Mesodermal cell (in vitro differentiated cells): ENCODE measurements around the gene BLCAP.

ENCODE experiments used
- H3K27ac ChIP-seq: 2 replicates; pipeline ENCODE4 v1.7.0; 2013; ENCODE audit warnings: mild to moderate bottlenecking, low read depth, low read length, moderate library complexity; ENCODE audit not compliant: severe bottlenecking
- H3K36me3 ChIP-seq: 2 replicates; pipeline ENCODE4 v1.7.1; 2013; ENCODE audit warnings: mild to moderate bottlenecking, low read length, moderate library complexity; ENCODE audit not compliant: control insufficient read depth, insufficient read depth
- H3K4me1 ChIP-seq: one replicate; pipeline ENCODE4 v1.7.1; 2013; ENCODE audit warnings: mild to moderate bottlenecking, low read length; ENCODE audit not compliant: insufficient read depth, control insufficient read depth, poor library complexity, severe bottlenecking
- H3K4me3 ChIP-seq: 2 replicates; pipeline ENCODE4 v1.7.0; 2013; ENCODE audit warnings: low read length, control low read depth, mild to moderate bottlenecking; ENCODE audit not compliant: insufficient read depth, poor library complexity, severe bottlenecking; ENCODE audit errors: extremely low read depth
- H3K9me3 ChIP-seq: 2 replicates; pipeline ENCODE4 v1.7.1; 2013; ENCODE audit warnings: mild to moderate bottlenecking, low read length, moderate library complexity; ENCODE audit not compliant: control insufficient read depth
- WGBS, 2 experiments: methylation state at CpG; one replicate each; pipeline ENCODE4 v1.1.5; 2013; ENCODE audit warnings: missing lambda C conversion rate in 2 of 2; ENCODE audit not compliant: insufficient coverage in 2 of 2; 5-methylcytosine and 5-hydroxymethylcytosine counted together

Gene BLCAP

DNA sequence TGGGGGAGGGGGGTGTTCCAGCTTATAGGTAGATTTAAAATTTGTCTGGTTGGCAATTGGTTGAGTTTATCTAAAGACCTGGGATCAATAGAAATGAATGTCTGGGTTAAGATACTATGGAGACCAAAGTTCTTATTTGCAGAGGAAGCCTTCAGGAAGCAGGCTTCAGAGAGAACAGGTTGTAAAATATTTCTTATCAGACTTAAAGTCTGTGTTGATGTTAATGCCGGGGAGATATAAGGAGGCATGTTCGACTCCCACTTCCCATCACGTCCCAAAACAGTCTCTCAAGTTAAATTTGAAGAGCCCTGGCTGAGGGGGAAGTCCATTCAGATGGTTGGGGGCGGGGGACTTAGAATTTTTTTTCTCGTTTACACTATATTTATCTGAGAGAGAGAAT is 12.3 kb upstream of the BLCAP start:
- no peak overlapping the region for H3K27ac ChIP-seq
- H3K4me3 ChIP-seq: no peak overlapping the region
- no peaks in the 10 kb centered on the region for H3K4me1 ChIP-seq
- WGBS, 2 experiments: 92% methylated on average over 3 of the region's 5 CpGs; no CpG with 5 or more reads in 1 of the 2 experiments
- no peaks in the 10 kb centered on the region for H3K9me3 ChIP-seq
- H3K36me3 ChIP-seq: no peaks in the 10 kb centered on the region

DNA sequence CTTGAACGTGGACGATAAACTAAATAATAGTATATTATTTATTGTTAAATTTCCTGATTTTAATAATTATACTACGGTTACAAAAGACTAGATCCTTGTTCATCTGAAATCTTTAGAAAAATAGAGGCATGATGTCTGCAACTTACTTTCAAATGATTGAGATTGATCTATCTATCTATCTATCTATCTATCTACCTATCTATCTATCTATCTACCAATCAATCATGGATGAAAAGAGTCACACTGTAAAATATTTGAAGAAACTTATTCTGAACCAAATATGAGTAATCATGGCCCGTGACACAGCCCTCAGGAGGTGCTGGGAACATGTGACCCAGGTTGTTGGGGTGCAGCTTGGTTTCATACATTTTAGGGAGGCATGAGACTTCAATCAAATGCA is 11.7 kb upstream of the BLCAP start:
- H3K36me3 ChIP-seq: no peaks in the 10 kb centered on the region
- no peaks in the 10 kb centered on the region for H3K9me3 ChIP-seq
- no peaks in the 10 kb centered on the region for H3K4me1 ChIP-seq
- H3K27ac ChIP-seq: no peak overlapping the region
- no peak overlapping the region for H3K4me3 ChIP-seq
- no CpG with 5 or more reads among the region's 4 CpGs for WGBS, 2 experiments

DNA sequence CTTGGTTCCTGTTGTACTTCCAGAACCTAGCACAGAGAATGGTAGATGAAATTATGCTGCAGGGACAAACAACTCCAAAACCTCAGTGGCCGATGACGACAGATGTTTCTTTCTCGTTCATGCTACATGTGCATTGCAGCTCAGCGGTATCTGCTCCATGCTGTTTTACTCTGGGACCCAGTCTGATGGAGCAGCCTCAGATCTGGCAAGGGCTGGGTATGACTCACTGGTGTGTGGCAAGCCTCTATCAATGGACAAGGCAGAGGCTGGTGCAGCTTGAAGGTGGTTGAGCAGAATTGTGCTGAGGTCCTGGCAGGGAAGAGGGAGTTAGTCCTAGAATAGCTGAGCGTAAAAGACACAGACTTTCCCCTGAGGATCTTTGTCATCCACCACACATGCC is 10.3 kb upstream of the BLCAP start:
- Histone ChIP-seq H3K4me1 (no peaks in the 10 kb centered on the region), H3K4me3 (no peak overlapping the region), H3K27ac (no peak overlapping the region), H3K9me3 (no peaks in the 10 kb centered on the region), H3K36me3 (no peaks in the 10 kb centered on the region)
- WGBS, 2 experiments: 94 to 98% methylated on average over 4 of the region's 5 CpGs

DNA sequence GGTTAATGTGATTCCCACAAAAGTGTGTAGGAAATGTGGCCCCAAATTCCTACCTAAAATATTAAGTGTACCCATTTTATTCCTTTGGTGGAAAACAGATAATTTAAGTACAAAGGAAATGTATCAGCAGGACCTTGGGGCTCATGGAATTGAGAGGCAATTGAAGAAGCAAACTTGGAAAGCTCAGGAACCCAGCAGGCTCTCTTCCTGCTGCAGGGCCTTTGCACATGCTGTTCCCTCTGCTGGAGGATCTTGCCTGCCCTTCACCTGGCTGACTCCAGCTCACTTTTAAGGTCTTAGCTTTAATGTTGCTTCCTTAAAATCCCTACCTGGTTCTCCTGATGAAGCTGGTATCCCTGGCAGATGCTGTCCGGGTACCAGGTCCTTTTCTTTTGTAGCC is 9.8 kb upstream of the BLCAP start:
- Histone ChIP-seq H3K27ac (no peak overlapping the region), H3K4me3 (no peak overlapping the region), H3K4me1 (no peaks in the 10 kb centered on the region), H3K9me3 (no peaks in the 10 kb centered on the region), H3K36me3 (no peaks in the 10 kb centered on the region)
- no CpG with 5 or more reads among the region's 1 CpG for WGBS, 2 experiments

DNA sequence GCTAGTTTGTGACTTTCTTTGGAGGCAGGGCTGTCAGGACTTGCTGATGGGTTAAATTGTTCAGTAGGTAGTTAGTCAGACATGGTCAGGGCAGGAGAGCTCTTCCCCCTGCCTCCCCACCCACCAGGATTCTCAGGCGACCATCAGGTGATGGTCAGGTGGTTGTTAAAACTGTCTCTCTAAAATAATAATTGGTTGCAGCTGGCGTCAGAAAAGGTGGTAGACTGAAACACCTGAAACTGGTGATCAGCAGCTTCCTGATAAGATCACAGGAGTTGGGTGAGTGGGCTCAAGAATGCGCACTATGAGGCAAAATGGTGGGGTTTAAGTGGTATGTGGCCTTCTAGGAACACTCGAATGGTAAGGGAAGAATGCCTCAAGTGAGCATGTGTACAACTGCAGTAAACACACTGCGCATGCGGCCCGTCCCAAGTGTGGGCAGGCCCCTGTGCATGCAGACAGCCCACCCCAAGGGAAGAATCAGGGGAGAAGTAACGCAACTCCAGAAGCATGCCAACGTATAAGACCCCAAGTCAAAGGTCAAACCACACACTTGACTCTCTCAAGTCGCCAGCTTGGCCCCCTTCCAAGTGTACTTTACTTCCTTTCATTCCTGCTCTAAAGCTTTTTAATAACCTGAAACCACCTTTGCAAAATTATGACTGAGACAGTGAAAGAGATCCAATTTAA is 7.9 kb upstream of the BLCAP start:
- H3K4me1 ChIP-seq: no peaks in the 10 kb centered on the region
- H3K36me3 ChIP-seq: no peaks in the 10 kb centered on the region
- H3K4me3 ChIP-seq: no peak overlapping the region
- WGBS, 2 experiments: 89 to 90% methylated on average over 6 to 9 of the region's 10 CpGs
- no peaks in the 10 kb centered on the region for H3K9me3 ChIP-seq
- no peak overlapping the region for H3K27ac ChIP-seq

DNA sequence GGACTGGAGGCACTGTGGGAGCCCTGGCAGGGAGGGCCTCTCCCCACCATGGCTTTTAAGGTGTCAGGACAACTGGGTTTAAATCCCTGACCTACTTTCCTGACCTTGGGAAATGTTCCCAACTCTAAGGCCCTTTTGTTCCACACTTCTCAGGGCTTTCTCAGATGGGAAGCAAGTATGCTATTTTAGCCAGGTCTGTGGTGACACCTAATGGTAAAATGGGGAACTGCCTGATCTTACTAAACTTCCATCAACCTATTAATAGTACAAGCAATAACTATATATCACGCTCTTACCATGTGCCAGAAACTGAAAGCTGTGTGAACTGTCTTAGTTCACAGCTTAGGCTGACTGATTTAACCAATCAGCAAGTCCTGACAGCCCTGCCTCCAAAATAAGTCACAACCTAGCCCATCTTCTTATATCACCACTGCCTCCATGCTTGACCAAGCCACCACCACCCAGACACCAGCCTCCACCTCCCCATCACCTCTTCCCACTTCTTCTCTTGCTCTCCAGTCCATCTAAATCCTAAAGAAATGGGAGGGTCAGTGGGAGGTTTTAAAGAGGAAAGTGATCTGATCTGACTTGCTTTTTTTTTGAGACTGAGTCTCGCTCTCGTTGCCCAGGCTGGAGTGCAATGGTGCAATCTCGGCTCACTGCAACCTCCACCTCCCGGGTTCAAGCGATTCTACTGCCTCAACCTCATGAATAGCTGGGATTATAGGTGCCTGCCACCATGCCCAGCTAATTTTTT is 6.9 kb upstream of the BLCAP start:
- no peaks in the 10 kb centered on the region for H3K36me3 ChIP-seq
- 63 to 76% methylated on average over 6 of the region's 6 CpGs for WGBS, 2 experiments
- no peaks in the 10 kb centered on the region for H3K4me1 ChIP-seq
- H3K9me3 ChIP-seq: no peaks in the 10 kb centered on the region
- no peak overlapping the region for H3K4me3 ChIP-seq
- H3K27ac ChIP-seq: no peak overlapping the region

DNA sequence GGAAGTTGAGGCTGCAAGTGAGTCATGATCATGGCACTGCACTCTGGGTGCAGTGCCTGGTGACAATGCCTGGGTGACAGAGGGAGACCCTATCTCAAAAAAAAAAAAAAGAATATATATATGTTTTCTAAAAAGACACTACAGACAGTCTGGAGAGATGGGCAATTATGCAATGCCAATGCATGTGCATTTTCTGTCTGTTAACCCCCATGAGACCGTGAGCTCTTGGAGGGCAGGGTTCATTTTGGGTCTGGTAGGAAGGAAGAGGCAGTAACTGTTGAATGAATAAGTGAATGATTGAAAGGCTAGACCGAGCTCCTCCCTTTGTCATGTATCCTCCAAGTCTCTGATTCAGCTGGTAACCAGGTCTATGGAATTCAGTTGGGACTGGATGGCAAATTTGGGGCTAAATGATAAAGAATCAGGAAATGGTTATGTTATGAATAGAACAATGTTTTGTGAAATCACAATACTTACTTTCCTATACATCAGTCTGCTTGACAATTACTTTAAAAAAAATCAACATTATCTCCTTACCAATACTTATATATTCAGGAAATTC is 5.6 kb upstream of the BLCAP start:
- Histone ChIP-seq H3K27ac (no peak overlapping the region), H3K4me3 (no peak overlapping the region), H3K4me1 (no peaks in the 10 kb centered on the region), H3K9me3 (no peaks in the 10 kb centered on the region), H3K36me3 (no peaks in the 10 kb centered on the region)
- 71 to 91% methylated on average over 1 of the region's 2 CpGs for whole genome bisulfite sequencing, 2 experiments

DNA sequence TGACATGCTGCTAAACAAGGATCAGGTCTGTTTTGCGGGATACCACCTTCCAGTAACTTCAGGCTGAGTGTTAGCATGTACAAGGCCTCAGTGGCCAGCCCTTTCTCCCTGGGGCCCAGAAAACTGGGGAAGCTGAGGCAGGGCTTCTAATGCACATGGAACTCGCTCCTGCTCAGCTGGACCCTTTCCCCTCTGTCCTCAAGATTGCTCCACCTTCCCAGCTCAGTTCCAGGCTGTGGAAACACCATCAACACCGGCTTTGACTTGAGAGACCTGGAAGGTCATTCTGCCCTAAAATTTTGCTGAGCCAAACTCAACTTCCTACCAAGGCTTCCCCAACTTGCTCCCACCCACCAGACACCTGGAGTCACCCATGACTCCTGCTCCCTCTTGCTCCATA is 4.2 kb upstream of the BLCAP start:
- WGBS, 2 experiments: 96 to 97% methylated on average over 3 of the region's 3 CpGs
- Histone ChIP-seq H3K4me1 (no peaks in the 10 kb centered on the region), H3K36me3 (no peaks in the 10 kb centered on the region), H3K4me3 (no peak overlapping the region), H3K27ac (no peak overlapping the region), H3K9me3 (no peaks in the 10 kb centered on the region)

DNA sequence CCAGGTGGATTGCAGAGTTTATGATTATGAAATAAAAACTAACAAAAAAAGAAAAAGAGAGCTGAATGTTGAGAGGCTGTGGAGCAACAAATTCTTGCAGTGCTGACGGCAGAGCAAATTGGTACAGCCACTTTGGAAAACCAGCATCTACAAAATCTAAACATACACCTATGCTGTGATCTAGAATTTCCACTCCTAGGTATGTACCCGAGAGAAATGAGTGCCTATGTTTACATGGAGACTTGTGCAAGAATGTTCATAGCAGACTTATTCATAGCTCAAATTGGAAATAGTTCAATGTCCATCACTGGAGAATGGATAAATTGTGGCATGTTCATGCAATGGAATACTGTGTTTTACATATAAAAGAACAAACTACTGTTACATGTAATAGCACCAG is 3.0 kb upstream of the BLCAP start:
- peaks cover 2% of the 10 kb centered on the region for H3K36me3 ChIP-seq
- H3K4me1 ChIP-seq: peaks cover under 1% of the 10 kb centered on the region
- H3K4me3 ChIP-seq: no peak overlapping the region
- H3K9me3 ChIP-seq: no peaks in the 10 kb centered on the region
- no peak overlapping the region for H3K27ac ChIP-seq
- WGBS, 2 experiments: 60% methylated on average over 1 of the region's 2 CpGs; no CpG with 5 or more reads in 1 of the 2 experiments

DNA sequence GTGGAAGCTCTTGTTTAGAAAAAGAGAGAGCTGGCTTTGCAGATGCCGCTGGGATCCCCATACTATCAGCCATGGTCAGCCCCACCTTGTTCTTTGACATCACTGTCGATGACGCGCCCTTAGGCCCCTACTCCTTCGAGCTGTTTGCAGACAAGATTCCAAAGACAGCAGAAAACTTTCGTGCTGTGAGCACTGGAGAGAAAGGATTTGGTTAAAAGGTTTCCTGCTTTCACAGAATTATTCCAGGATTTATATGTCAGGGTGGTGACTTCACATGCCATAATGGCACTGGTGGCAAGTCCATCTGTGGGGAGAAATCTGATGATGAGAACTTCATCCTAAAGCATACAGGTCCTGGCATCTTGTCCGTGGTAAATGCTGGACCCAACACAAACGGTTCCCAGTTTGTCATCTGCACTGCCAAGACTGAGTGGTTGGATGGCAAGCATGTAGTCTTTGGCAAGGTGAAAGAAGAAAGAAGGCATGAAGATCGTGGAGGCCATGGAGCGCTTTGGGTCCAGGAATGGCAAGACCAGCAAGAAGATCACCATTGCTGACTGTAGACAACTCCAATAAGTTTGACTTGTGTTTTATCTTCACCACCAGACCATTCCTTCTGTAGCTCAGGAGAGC is 2.4 kb upstream of the BLCAP start:
- H3K9me3 ChIP-seq: no peaks in the 10 kb centered on the region
- H3K27ac ChIP-seq: no peak overlapping the region
- H3K4me1 ChIP-seq: peaks cover 7% of the 10 kb centered on the region
- no peak overlapping the region for H3K4me3 ChIP-seq
- H3K36me3 ChIP-seq: peaks cover 8% of the 10 kb centered on the region
- 87 to 94% methylated on average over 7 to 8 of the region's 10 CpGs for WGBS, 2 experiments
